HAP-1 (cell line): ENCODE data around the gene ZNF324B.
"Not testable (repeated sequence)": the region's sequence is repeated elsewhere in the genome, so short reads cannot be mapped to it uniquely, and the experiment has no call there.

Source experiments
- DNase-seq, 2 experiments: peaks; one replicate each; pipeline ENCODE4 v3.0.0-alpha.2; 2016 to 2020; ENCODE audit warnings: low spot score in 2 of 2
- H3K27me3 ChIP-seq: fragments of 250-450 bp; sonication (Bioruptor Pico); 2 replicates; pipeline ENCODE4 v1.5.1; 2020; ENCODE audit warnings: low read depth, mild to moderate bottlenecking, moderate library complexity
- H3K36me3 ChIP-seq: fragments of 250-450 bp; sonication (Bioruptor Pico); replicated peaks from 2 replicates; pipeline ENCODE4 v1.5.1; 2020; ENCODE audit warnings: mild to moderate bottlenecking
- H3K4me1 ChIP-seq: fragments of 250-450 bp; sonication (Bioruptor Pico); 2 replicates; pipeline ENCODE4 v1.5.1; 2020; ENCODE audit warnings: mild to moderate bottlenecking
- H3K4me3 ChIP-seq: fragments of 250-450 bp; sonication (Bioruptor Pico); 2 replicates; pipeline ENCODE4 v1.5.1; 2020; ENCODE audit warnings: mild to moderate bottlenecking, moderate library complexity
- H3K9me3 ChIP-seq: fragments of 250-450 bp; sonication (Bioruptor Pico); 2 replicates; pipeline ENCODE4 v1.5.1; 2020; ENCODE audit warnings: mild to moderate bottlenecking, moderate library complexity
- in situ Hi-C: fragments of 300-500 bp; cut with MboI; formaldehyde crosslinking; loops from 3 replicates; pipeline ENCODE4 v1.14.3; 2020; ENCODE audit warnings: low sequenced_read_pairs, inconsistent platforms, mixed read lengths

Gene ZNF324B

GRCh38 chr19:58468216-58468839, 16.9 kb downstream of the ZNF324B start:
- in situ Hi-C loops: no loop called here
- DNase-seq: no peak
- H3K9me3 ChIP-seq: no peaks in the 10 kb centered on the region
- peak overlapping the region; percentile 78 for H3K4me3 ChIP-seq
- H3K4me1 ChIP-seq: peaks cover 10% of the 10 kb centered on the region
- peaks cover 14% of the 10 kb centered on the region for H3K36me3 ChIP-seq
- no peaks in the 10 kb centered on the region for H3K27me3 ChIP-seq

- in situ Hi-C loops: no loop called here
Measured at GRCh38 chr19:58469241-58470013, 18.0 kb downstream of the ZNF324B start.

GRCh38 chr19:58470837-58471543, 19.6 kb downstream of the ZNF324B start:
- Histone ChIP-seq H3K36me3 (peaks cover 17% of the 10 kb centered on the region), H3K4me1 (peaks cover 13% of the 10 kb centered on the region)
- H3K9me3 ChIP-seq, in situ Hi-C loops, H3K27me3 ChIP-seq, DNase-seq, H3K4me3 ChIP-seq: not testable (repeated sequence)

More at GRCh38 chr19:58469241-58470013, 18.0 kb downstream of the ZNF324B start:
- H3K27me3 ChIP-seq: no peaks in the 10 kb centered on the region
- H3K4me1 ChIP-seq: peaks cover 10% of the 10 kb centered on the region
- no peaks in the 10 kb centered on the region for H3K9me3 ChIP-seq
- H3K4me3 ChIP-seq: no peak overlapping the region
- peaks cover 17% of the 10 kb centered on the region for H3K36me3 ChIP-seq
- DNase-seq: no peak

GRCh38 chr19:58471736-58472135, 20.3 kb downstream of the ZNF324B start:
- Histone ChIP-seq H3K9me3 (no peaks in the 10 kb centered on the region), H3K4me1 (peaks cover 14% of the 10 kb centered on the region), H3K4me3 (no peak overlapping the region), H3K36me3 (peaks cover 17% of the 10 kb centered on the region), H3K27me3 (no peaks in the 10 kb centered on the region)
- DNase-seq: no peak
- in situ Hi-C loops: no loop called here

- H3K27me3 ChIP-seq: no peaks in the 10 kb centered on the region
- H3K9me3 ChIP-seq: no peaks in the 10 kb centered on the region
- no peak overlapping the region for H3K4me3 ChIP-seq
- in situ Hi-C loops: no loop called here
- no peak for DNase-seq
- peaks cover 17% of the 10 kb centered on the region for H3K36me3 ChIP-seq
- H3K4me1 ChIP-seq: peaks cover 9% of the 10 kb centered on the region
Measured at GRCh38 chr19:58473775-58474174, 22.4 kb downstream of the ZNF324B start.

- Histone ChIP-seq H3K4me3 (no peak overlapping the region), H3K9me3 (no peaks in the 10 kb centered on the region), H3K27me3 (no peaks in the 10 kb centered on the region), H3K4me1 (peaks cover 9% of the 10 kb centered on the region), H3K36me3 (peaks cover 17% of the 10 kb centered on the region)
- in situ Hi-C loops: no loop called here
- DNase-seq: no peak
Measured at GRCh38 chr19:58474291-58474996, 23.0 kb downstream of the ZNF324B start.

GRCh38 chr19:58474997-58475713, 23.7 kb downstream of the ZNF324B start:
- Histone ChIP-seq H3K4me1 (peaks cover 9% of the 10 kb centered on the region), H3K27me3 (no peaks in the 10 kb centered on the region), H3K36me3 (peaks cover 17% of the 10 kb centered on the region), H3K4me3 (peak overlapping the region; percentile 48), H3K9me3 (no peaks in the 10 kb centered on the region)
- no peak for DNase-seq
- in situ Hi-C loops: no loop called here

GRCh38 chr19:58475714-58476497, 24.5 kb downstream of the ZNF324B start, which contains the start of gene ZNF446:
TSS of gene ZNF446 (plus strand) at chr19:58476352. CDS start at chr19:58477219, 867 bp downstream.
- peak; percentile 92 to 97 for DNase-seq
- in situ Hi-C loops: no loop called here
- peak within 1 kb of the TSS; percentile 48 for H3K4me3 ChIP-seq
- H3K27me3 ChIP-seq: no peaks in the 10 kb centered on the region
- H3K9me3 ChIP-seq: no peaks in the 10 kb centered on the region
- H3K36me3 ChIP-seq: peaks cover 17% of the 10 kb centered on the region
- H3K4me1 ChIP-seq: peaks cover 9% of the 10 kb centered on the region

- H3K9me3 ChIP-seq: no peaks in the 10 kb centered on the region
- in situ Hi-C loops: no loop called here
- DNase-seq: no peak
- peak overlapping the region; percentile 48 for H3K4me3 ChIP-seq
- no peaks in the 10 kb centered on the region for H3K27me3 ChIP-seq
- H3K36me3 ChIP-seq: peaks cover 21% of the 10 kb centered on the region
- H3K4me1 ChIP-seq: peaks cover 9% of the 10 kb centered on the region
Measured at GRCh38 chr19:58476498-58477015, 25.1 kb downstream of the ZNF324B start.

GRCh38 chr19:58477130-58477529, 25.7 kb downstream of the ZNF324B start:
- in situ Hi-C loops: no loop called here
- H3K27me3 ChIP-seq: no peaks in the 10 kb centered on the region
- H3K4me3 ChIP-seq: no peak overlapping the region
- no peak for DNase-seq
- H3K4me1 ChIP-seq: peaks cover 9% of the 10 kb centered on the region
- H3K36me3 ChIP-seq: peaks cover 15% of the 10 kb centered on the region
- H3K9me3 ChIP-seq: no peaks in the 10 kb centered on the region

GRCh38 chr19:58477871-58478270, 26.4 kb downstream of the ZNF324B start:
- in situ Hi-C loops: no loop called here
- Histone ChIP-seq H3K27me3 (no peaks in the 10 kb centered on the region), H3K4me3 (no peak overlapping the region), H3K36me3 (peaks cover 8% of the 10 kb centered on the region), H3K4me1 (peaks cover 9% of the 10 kb centered on the region), H3K9me3 (no peaks in the 10 kb centered on the region)
- no peak for DNase-seq

GRCh38 chr19:58479303-58479702, 27.9 kb downstream of the ZNF324B start:
- Histone ChIP-seq H3K4me1 (peaks cover 9% of the 10 kb centered on the region), H3K4me3 (no peak overlapping the region), H3K36me3 (peaks cover 5% of the 10 kb centered on the region; the same call in 1 of the 2 replicates), H3K27me3 (no peaks in the 10 kb centered on the region), H3K9me3 (no peaks in the 10 kb centered on the region)
- in situ Hi-C loops: no loop called here
- DNase-seq: no peak
